ENCODE results near the gene OR5AP2. TPM values are rescaled to one million over a fixed set of nuclear protein-coding genes. Genes with fewer than 3 reads are reported as not detected.
"Not testable (repeated sequence)": the region's sequence is repeated elsewhere in the genome, so short reads cannot be mapped to it uniquely, and the experiment has no call there.

The OR5AP2 gene
- total RNA-seq, 1 donor from 2014 or later: not detected

DNA sequence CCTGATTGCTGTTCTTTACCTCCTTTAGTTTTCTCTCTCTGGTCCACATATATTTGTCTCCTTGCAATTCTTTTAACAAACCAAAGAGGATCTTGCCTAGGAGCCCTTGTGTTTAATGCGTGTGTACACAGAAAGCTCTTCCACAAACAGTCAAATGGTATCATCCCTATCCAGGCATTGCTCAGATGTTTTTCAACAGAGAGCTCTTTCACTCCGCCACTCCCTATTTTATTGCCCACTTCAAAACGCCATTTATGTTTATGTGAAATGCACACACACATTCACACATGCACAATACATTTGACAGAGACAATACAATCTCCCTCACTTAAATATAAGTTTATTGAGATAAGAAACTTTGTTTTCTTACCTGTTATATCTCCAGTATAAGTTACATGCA is 4.7 kb downstream of the OR5AP2 start:
- Histone ChIP-seq H3K27ac (no peak overlapping the region), H3K36me3 (no peaks in the 10 kb centered on the region), H3K27me3 (no peaks in the 10 kb centered on the region), H3K4me3 (no peak overlapping the region), H3K9me3 (no peaks in the 10 kb centered on the region), H3K4me1 (no peaks in the 10 kb centered on the region)
- DNase-seq: no peak
- intact Hi-C loops (cut with DNase I): no loop called here
- no peak for ATAC-seq
- TF ChIP-seq, protein P1, sequence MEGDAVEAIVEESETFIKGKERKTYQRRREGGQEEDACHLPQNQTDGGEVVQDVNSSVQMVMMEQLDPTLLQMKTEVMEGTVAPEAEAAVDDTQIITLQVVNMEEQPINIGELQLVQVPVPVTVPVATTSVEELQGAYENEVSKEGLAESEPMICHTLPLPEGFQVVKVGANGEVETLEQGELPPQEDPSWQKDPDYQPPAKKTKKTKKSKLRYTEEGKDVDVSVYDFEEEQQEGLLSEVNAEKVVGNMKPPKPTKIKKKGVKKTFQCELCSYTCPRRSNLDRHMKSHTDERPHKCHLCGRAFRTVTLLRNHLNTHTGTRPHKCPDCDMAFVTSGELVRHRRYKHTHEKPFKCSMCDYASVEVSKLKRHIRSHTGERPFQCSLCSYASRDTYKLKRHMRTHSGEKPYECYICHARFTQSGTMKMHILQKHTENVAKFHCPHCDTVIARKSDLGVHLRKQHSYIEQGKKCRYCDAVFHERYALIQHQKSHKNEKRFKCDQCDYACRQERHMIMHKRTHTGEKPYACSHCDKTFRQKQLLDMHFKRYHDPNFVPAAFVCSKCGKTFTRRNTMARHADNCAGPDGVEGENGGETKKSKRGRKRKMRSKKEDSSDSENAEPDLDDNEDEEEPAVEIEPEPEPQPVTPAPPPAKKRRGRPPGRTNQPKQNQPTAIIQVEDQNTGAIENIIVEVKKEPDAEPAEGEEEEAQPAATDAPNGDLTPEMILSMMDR (IDR thresholded peaks at IDR 0.05): no peak

DNA sequence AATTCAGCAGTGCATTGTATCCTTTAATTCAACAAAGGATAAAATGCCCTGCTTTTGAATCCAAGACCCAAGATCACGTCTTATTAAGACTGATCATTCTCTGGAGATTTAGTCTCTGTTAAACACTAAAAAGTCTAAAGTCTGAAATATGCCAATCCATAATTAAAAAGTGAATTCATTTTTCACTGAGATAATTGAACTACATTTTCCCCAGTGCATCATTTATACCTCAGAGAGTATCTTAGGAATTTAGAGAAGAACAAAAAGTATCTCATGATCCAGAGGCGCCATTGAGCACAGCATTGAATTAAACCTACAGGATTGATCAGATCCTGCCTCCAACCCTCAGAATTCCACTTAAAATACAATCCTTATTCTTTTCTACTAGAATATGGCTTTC is 5.4 kb downstream of the OR5AP2 start:
- Histone ChIP-seq H3K4me1 (no peaks in the 10 kb centered on the region), H3K4me3 (no peak overlapping the region), H3K27me3 (no peaks in the 10 kb centered on the region), H3K9me3 (no peaks in the 10 kb centered on the region), H3K27ac (no peak overlapping the region), H3K36me3 (no peaks in the 10 kb centered on the region)
- ATAC-seq (no peak), DNase-seq (no peak)
- TF ChIP-seq, protein P1 (IDR thresholded peaks at IDR 0.05): no peak
- intact Hi-C loops (cut with DNase I): no loop called here

DNA sequence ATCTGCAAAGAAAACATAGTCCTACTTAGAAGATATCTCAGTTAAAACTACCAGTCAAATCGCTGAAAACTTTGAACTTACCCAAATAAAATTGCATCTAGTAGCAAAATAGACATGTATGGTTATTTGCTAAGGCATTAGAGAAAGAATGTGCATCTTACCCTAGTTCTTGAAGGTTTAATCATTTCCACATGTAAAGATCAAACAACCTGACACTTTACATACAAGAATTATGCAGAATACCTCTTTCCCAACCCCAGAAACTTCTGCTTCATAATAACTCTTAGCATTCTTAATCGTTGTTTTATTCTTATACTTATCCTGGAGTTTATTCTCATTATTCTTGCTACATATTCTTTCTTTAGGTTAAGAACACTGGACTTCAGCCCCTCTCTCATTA is 9.9 kb downstream of the OR5AP2 start:
- intact Hi-C loops (cut with DNase I): no loop called here

DNA sequence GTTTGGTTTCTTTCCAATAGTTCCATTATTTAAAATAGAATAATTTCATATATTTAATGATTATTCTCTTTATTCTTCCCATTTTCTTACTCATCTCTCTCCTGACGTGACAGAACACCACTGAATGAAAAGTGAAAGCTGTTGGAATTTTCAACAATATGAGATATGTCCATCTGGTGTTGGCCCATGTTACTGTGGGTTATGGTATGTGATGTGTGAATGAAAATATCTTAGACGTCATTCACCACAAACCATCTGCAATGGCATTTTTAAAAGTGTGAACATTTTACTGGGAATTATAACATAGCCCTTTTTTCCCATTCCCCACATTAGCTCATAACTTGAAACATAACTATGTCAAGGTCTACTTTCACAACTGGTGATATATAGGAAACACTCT is 16.3 kb downstream of the OR5AP2 start:
- no peaks in the 10 kb centered on the region for H3K4me1 ChIP-seq
- no peaks in the 10 kb centered on the region for H3K9me3 ChIP-seq
- H3K36me3 ChIP-seq: no peaks in the 10 kb centered on the region
- intact Hi-C loops (cut with DNase I): no loop called here
- ATAC-seq (no peak), DNase-seq (no peak)
- no peak overlapping the region for H3K4me3 ChIP-seq
- no peaks in the 10 kb centered on the region for H3K27me3 ChIP-seq
- TF ChIP-seq, protein P1 (IDR thresholded peaks at IDR 0.05): no peak
- H3K27ac ChIP-seq: no peak overlapping the region

More for the DNA sequence above, 9.9 kb downstream of the OR5AP2 start:
- no peak overlapping the region for H3K4me3 ChIP-seq
- H3K27me3 ChIP-seq: no peaks in the 10 kb centered on the region
- DNase-seq (no peak), ATAC-seq (no peak)
- H3K9me3 ChIP-seq: no peaks in the 10 kb centered on the region
- H3K27ac ChIP-seq: no peak overlapping the region
- no peaks in the 10 kb centered on the region for H3K4me1 ChIP-seq
- TF ChIP-seq, protein P1 (IDR thresholded peaks at IDR 0.05): no peak
- no peaks in the 10 kb centered on the region for H3K36me3 ChIP-seq

DNA sequence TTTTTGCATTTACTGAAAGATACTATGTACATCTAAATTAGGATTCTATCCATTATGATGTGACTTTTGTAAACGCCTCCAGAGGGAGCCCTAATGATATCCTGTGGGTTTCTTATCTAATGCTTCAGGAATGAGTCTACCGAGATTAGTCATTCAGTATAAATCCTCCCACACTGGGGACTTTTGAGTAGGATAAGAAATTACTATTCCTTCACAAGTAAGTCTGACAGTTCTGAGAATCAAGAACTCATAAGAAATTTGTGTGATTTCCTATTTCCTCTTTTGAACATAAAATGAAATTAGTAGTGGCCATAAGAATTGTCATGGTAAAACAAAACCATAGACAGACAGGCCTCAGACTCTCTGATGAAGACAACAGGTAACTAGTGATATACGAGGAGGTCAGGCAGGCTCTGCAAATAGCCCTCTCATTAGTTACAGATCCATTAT is 17.6 kb downstream of the OR5AP2 start:
- no peaks in the 10 kb centered on the region for H3K27me3 ChIP-seq
- H3K4me3 ChIP-seq: no peak overlapping the region
- DNase-seq (no peak), ATAC-seq (peak; percentile 88)
- no peaks in the 10 kb centered on the region for H3K36me3 ChIP-seq
- TF ChIP-seq, protein P1 (IDR thresholded peaks at IDR 0.05): peak; percentile 47
- H3K27ac ChIP-seq: no peak overlapping the region
- H3K9me3 ChIP-seq: no peaks in the 10 kb centered on the region
- H3K4me1 ChIP-seq: no peaks in the 10 kb centered on the region
- intact Hi-C loops (cut with DNase I): no loop called here

DNA sequence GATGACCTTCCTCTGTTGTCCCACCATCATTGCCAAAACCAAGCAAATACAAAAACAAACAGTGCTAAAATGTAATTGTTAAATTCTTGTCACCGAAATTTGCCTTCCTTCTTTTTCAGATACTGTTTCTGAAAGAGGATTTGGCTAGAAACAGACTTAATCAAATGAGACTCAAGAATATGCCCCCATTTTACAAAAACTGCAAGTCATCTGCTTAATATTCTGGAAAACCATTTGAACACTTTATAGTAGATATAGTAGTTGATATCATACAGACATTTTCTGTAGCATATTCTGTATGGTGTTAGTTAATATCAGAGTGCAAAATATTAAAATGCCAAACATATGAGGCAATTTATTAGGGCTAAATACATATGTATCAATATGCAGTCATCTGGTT is 31.1 kb downstream of the OR5AP2 start:
- H3K27me3 ChIP-seq: no peaks in the 10 kb centered on the region
- H3K27ac ChIP-seq: no peak overlapping the region
- no peaks in the 10 kb centered on the region for H3K9me3 ChIP-seq
- DNase-seq (no peak), ATAC-seq (no peak)
- TF ChIP-seq, protein P1 (IDR thresholded peaks at IDR 0.05): no peak
- no peaks in the 10 kb centered on the region for H3K4me1 ChIP-seq
- H3K36me3 ChIP-seq: no peaks in the 10 kb centered on the region
- intact Hi-C loops (cut with DNase I): no loop called here
- no peak overlapping the region for H3K4me3 ChIP-seq

DNA sequence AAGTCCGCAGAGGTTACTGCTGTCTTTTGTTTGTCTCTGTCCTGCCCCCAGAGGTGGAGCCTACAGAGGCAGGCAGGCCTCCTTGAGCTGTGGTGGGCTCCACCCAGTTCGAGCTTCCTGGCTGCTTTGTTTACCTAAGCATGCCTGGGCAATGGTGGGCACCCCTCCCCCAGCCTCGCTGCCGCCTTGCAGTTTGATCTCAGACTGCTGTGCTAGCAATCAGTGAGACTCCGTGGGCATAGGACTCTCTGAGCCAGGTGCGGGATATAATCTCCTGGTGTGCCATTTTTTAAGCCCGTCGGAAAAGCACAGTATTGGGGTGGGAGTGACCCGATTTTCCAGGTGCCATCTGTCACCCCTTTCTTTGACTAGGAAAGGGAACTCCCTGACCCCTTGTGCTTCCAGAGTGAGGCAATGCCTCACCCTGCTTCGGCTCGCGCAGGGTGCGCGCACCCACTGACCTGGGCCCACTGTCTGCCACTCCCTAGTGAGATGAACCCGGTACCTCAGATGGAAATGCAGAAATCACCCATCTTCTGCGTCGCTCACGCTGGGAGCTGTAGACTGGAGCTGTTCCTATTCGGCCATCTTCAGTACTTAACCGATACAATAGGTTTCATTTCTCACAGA is 50.0 kb downstream of the OR5AP2 start:
- H3K4me3 ChIP-seq; H3K9me3 ChIP-seq; ATAC-seq; H3K36me3 ChIP-seq; H3K4me1 ChIP-seq; intact Hi-C loops (cut with DNase I); H3K27me3 ChIP-seq; DNase-seq; H3K27ac ChIP-seq: not testable (repeated sequence)
